Measurements from ENCODE around the gene ADGRB2.

GRCh38 chr1:31723828-31724359 lies 40.2 kb downstream of the ADGRB2 start:
- TF ChIP-seq CTCF (conservative IDR thresholded peaks at IDR 0.05) (no peak), EZH2 (IDR thresholded peaks at IDR 0.05; ENCODE audit: low read depth) (no peak)
